ENCODE data around the gene MCC. TPM values are rescaled to one million over a fixed set of nuclear protein-coding genes. Genes with fewer than 3 reads are reported as not detected.

Gene MCC
- polyA plus RNA-seq, 1 donor (not counting 4 experiments of a cell fraction or from before 2014, with no cell fraction given) = 24.6 TPM

DNA sequence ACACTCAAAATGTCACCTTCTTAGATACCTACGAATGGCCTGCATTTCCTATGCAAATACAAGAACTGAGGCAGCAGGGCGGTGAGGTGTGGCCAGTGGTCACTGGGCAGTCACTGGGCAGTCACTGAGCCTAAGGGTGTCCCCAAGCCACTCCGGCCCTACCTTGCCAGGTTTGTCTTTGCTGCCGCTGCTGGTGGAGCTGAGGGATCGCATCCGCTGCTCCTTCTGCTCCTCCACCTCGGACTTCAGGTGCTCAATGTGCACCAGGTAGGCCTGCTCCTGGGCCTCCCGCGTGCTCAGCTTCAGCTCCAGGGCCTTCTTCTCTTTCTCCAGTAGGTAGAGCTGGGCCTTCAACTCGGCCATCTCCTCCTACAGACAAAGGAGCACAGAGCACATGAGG is 439.3 kb downstream of the MCC start:
- dilution Hi-C loops (cut with MboI; ENCODE audit: extremely low pct_ligation_motif_present, low sequenced_read_pairs) = no loop called here
- FAIRE-seq (no peak), DNase-seq (ENCODE audit: low read depth, low spot score) (no peak)
- Histone ChIP-seq H3K27ac (ENCODE audit: control insufficient read depth, insufficient read depth, low read length) (no peak overlapping the region), H3K9me1 (ENCODE audit: control insufficient read depth, extremely low read depth, insufficient read depth, low read length) (peaks cover 2% of the 10 kb centered on the region), H3K9me3 (ENCODE audit: control insufficient read depth, low read depth, low read length) (no peaks in the 10 kb centered on the region), H3K27me3 (ENCODE audit: control insufficient read depth, extremely low read depth, insufficient read depth, low read length) (no peaks in the 10 kb centered on the region), H3K9ac (ENCODE audit: control insufficient read depth, extremely low read depth, insufficient read depth, low read length) (no peak overlapping the region), H3K4me1 (ENCODE audit: control insufficient read depth, extremely low read depth, insufficient read depth, low read length) (peaks cover 43% of the 10 kb centered on the region), H3K36me3 (ENCODE audit: control insufficient read depth in 2 of 2, extremely low read depth in 1 of 2, insufficient read depth in 2 of 2, low read length in 2 of 2) (peaks cover 25 to 26% of the 10 kb centered on the region in 2 experiments), H3K4me3 (ENCODE audit: control insufficient read depth in 2 of 3, extremely low read depth in 1 of 3, insufficient read depth in 2 of 3, low read depth in 1 of 3, low read length in 3 of 3) (no peak overlapping the region), H3K4me2 (ENCODE audit: control insufficient read depth, extremely low read depth, insufficient read depth, low read depth, low read length) (no peak overlapping the region), H4K20me1 (ENCODE audit: control insufficient read depth, extremely low read depth, insufficient read depth, low read length) (no peaks in the 10 kb centered on the region), H2AFZ (ENCODE audit: control insufficient read depth, low read length) (no peak overlapping the region), H3K79me2 (ENCODE audit: control insufficient read depth, insufficient read depth, low read length) (no peaks in the 10 kb centered on the region)
- no peak for TF ChIP-seq EZH2 (IDR thresholded peaks at IDR 0.05; ENCODE audit: low read length)
- TF ChIP-seq, protein P1, sequence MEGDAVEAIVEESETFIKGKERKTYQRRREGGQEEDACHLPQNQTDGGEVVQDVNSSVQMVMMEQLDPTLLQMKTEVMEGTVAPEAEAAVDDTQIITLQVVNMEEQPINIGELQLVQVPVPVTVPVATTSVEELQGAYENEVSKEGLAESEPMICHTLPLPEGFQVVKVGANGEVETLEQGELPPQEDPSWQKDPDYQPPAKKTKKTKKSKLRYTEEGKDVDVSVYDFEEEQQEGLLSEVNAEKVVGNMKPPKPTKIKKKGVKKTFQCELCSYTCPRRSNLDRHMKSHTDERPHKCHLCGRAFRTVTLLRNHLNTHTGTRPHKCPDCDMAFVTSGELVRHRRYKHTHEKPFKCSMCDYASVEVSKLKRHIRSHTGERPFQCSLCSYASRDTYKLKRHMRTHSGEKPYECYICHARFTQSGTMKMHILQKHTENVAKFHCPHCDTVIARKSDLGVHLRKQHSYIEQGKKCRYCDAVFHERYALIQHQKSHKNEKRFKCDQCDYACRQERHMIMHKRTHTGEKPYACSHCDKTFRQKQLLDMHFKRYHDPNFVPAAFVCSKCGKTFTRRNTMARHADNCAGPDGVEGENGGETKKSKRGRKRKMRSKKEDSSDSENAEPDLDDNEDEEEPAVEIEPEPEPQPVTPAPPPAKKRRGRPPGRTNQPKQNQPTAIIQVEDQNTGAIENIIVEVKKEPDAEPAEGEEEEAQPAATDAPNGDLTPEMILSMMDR (optimal IDR thresholded peaks at IDR 0.05 in 1 of 3, IDR thresholded peaks at IDR 0.05 in 1 of 3, conservative IDR thresholded peaks at IDR 0.05 in 1 of 3; ENCODE audit: extremely low read depth in 1 of 3, insufficient read depth in 2 of 3, low read length in 3 of 3) = no peak

GRCh38 chr5:113047733-113048652 is 440.3 kb downstream of the MCC start:
- H4K20me1 ChIP-seq (ENCODE audit: control insufficient read depth, extremely low read depth, insufficient read depth, low read length) = no peaks in the 10 kb centered on the region
- H3K36me3 ChIP-seq (ENCODE audit: control insufficient read depth in 2 of 2, extremely low read depth in 1 of 2, insufficient read depth in 2 of 2, low read length in 2 of 2) = peaks cover 22% of the 10 kb centered on the region in 2 experiments
- DNase-seq (ENCODE audit: low read depth, low spot score) = no peak
- no peaks in the 10 kb centered on the region for H3K27me3 ChIP-seq (ENCODE audit: control insufficient read depth, extremely low read depth, insufficient read depth, low read length)
- no peak overlapping the region for H3K9ac ChIP-seq (ENCODE audit: control insufficient read depth, extremely low read depth, insufficient read depth, low read length)
- no peak overlapping the region for H3K4me2 ChIP-seq (ENCODE audit: control insufficient read depth, extremely low read depth, insufficient read depth, low read depth, low read length)
- H3K9me1 ChIP-seq (ENCODE audit: control insufficient read depth, extremely low read depth, insufficient read depth, low read length) = peaks cover 2% of the 10 kb centered on the region
- no peaks in the 10 kb centered on the region for H3K79me2 ChIP-seq (ENCODE audit: control insufficient read depth, insufficient read depth, low read length)
- no peak overlapping the region for H2AFZ ChIP-seq (ENCODE audit: control insufficient read depth, low read length)
- H3K4me1 ChIP-seq (ENCODE audit: control insufficient read depth, extremely low read depth, insufficient read depth, low read length) = peaks cover 45% of the 10 kb centered on the region
- no peaks in the 10 kb centered on the region for H3K9me3 ChIP-seq (ENCODE audit: control insufficient read depth, low read depth, low read length)
- FAIRE-seq = no peak
- dilution Hi-C loops (cut with MboI; ENCODE audit: extremely low pct_ligation_motif_present, low sequenced_read_pairs) = no loop called here
- no peak overlapping the region for H3K27ac ChIP-seq (ENCODE audit: control insufficient read depth, insufficient read depth, low read length)
- H3K4me3 ChIP-seq (ENCODE audit: control insufficient read depth in 2 of 3, extremely low read depth in 1 of 3, insufficient read depth in 2 of 3, low read depth in 1 of 3, low read length in 3 of 3) = no peak overlapping the region
- TF ChIP-seq, protein P1 (optimal IDR thresholded peaks at IDR 0.05 in 1 of 3, IDR thresholded peaks at IDR 0.05 in 1 of 3, conservative IDR thresholded peaks at IDR 0.05 in 1 of 3; ENCODE audit: extremely low read depth in 1 of 3, insufficient read depth in 2 of 3, low read length in 3 of 3) = no peak
- TF ChIP-seq EZH2 (IDR thresholded peaks at IDR 0.05; ENCODE audit: low read length) = no peak
